ENCODE results near the gene CYP1A1.
A peak's percentile ranks its signal among the peaks of the same experiment; 100 is the strongest.

CYP1A1 gene

DNA sequence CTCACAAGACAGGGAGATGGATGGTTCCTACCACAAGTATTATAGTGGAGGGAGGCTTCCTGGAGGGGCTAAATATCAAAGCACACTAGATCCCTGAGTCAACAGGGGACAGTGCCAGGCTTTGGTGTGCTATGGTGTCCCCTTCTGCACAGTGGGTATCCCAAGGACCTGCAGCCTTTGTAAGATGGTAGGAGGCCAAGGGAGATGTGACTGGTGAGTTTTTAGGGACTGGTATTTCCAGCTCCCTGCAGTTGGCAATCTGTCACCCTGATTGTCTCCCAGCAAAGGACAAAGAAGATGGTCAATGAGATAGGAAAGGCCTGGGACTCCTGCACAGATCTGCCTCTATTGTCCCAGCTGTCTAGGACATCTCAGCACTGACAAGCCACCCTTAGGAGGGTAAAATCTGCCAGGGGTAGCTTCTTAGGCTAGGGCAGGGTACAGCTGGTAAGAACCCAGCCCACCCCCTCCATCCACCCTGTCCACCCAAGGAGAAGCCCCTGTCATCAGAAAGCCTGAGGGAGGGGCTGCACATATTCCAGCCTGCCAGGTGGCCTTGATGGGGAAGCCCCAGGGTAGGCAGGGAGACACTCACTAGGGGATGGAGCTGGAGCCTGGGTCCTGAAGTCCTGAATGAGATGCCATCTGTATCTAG lies 631 bp downstream of the CYP1A1 start:
- DNase-seq (ENCODE audit: low spot score): no peak
- TF ChIP-seq, protein P1, sequence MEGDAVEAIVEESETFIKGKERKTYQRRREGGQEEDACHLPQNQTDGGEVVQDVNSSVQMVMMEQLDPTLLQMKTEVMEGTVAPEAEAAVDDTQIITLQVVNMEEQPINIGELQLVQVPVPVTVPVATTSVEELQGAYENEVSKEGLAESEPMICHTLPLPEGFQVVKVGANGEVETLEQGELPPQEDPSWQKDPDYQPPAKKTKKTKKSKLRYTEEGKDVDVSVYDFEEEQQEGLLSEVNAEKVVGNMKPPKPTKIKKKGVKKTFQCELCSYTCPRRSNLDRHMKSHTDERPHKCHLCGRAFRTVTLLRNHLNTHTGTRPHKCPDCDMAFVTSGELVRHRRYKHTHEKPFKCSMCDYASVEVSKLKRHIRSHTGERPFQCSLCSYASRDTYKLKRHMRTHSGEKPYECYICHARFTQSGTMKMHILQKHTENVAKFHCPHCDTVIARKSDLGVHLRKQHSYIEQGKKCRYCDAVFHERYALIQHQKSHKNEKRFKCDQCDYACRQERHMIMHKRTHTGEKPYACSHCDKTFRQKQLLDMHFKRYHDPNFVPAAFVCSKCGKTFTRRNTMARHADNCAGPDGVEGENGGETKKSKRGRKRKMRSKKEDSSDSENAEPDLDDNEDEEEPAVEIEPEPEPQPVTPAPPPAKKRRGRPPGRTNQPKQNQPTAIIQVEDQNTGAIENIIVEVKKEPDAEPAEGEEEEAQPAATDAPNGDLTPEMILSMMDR (IDR thresholded peaks at IDR 0.05; ENCODE audit: extremely low read depth, missing control alignments): no peak

GRCh38 chr15:74723754-74724334 lies 1.5 kb downstream of the CYP1A1 start:
- peak; percentile 67 for DNase-seq (ENCODE audit: low spot score)
- TF ChIP-seq, protein P1 (IDR thresholded peaks at IDR 0.05; ENCODE audit: extremely low read depth, missing control alignments): no peak

GRCh38 chr15:74723187-74723586 lies 2.1 kb downstream of the CYP1A1 start:
- TF ChIP-seq, protein P1 (IDR thresholded peaks at IDR 0.05; ENCODE audit: extremely low read depth, missing control alignments): no peak
- no peak for DNase-seq (ENCODE audit: low spot score)

GRCh38 chr15:74722591-74722990 lies 2.7 kb downstream of the CYP1A1 start:
- DNase-seq (ENCODE audit: low spot score): no peak
- TF ChIP-seq, protein P1 (IDR thresholded peaks at IDR 0.05; ENCODE audit: extremely low read depth, missing control alignments): no peak

DNA sequence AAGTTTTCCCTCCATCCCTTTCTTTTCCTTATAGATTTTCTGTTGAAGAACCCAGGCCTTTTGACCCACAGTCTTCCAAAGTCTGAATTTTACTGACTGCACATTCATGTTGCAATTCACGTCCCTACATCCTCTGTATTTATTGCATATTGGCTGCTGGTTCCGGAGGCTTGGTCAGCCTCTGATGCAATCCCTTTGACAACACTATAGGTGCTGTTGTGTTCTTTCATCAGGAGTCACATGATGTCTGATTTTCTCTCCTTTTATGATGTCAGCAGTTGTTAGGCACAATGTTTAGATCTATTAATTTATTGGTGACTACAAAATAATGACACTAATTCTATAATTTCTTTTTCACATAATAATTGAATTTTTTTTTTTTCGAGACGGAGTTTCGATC lies 8.7 kb downstream of the CYP1A1 start:
- TF ChIP-seq, protein P1 (IDR thresholded peaks at IDR 0.05; ENCODE audit: extremely low read depth, missing control alignments): no peak
- DNase-seq (ENCODE audit: low spot score): no peak

DNA sequence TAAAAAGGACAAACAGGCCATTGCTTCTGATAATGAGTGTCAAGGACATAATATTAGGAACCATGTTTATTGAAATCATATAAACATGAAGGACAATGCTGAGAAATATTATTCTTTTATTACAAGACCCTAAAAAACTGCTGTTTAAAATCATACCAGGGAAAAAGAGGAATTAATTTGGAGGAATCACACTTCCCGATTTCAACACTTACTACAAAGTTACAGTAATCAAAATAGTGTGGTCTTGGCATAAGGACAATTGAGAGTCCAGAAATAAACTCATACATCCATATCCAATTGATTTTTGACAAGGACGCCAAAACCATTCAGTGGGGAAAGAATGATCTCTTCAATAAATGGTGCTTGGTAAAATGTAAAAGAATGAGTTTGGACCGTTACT lies 13.0 kb downstream of the CYP1A1 start:
- TF ChIP-seq, protein P1 (IDR thresholded peaks at IDR 0.05; ENCODE audit: extremely low read depth, missing control alignments): no peak
- DNase-seq (ENCODE audit: low spot score): no peak

GRCh38 chr15:74710319-74711094 lies 14.8 kb downstream of the CYP1A1 start:
- TF ChIP-seq, protein P1 (IDR thresholded peaks at IDR 0.05; ENCODE audit: extremely low read depth, missing control alignments): no peak
- no peak for DNase-seq (ENCODE audit: low spot score)
